AG10803 (cell line): ENCODE data around the gene MRPL54.

Experiments used
- DNase-seq: peaks from one replicate; pipeline ENCODE4 v3.0.0; 2010; ENCODE audit warnings: low read depth
- H3K4me3 ChIP-seq: 2 replicates; pipeline ENCODE4 v1.5.1; 2011; ENCODE audit warnings: mild to moderate bottlenecking, low read length, control low read depth
- TF ChIP-seq, protein P1 (sequence below): conservative IDR thresholded peaks from 2 replicates; pipeline ENCODE4 v1.5.1; 2011; ENCODE audit warnings: mild to moderate bottlenecking, low read length, control low read depth, inconsistent platforms

The MRPL54 gene

DNA sequence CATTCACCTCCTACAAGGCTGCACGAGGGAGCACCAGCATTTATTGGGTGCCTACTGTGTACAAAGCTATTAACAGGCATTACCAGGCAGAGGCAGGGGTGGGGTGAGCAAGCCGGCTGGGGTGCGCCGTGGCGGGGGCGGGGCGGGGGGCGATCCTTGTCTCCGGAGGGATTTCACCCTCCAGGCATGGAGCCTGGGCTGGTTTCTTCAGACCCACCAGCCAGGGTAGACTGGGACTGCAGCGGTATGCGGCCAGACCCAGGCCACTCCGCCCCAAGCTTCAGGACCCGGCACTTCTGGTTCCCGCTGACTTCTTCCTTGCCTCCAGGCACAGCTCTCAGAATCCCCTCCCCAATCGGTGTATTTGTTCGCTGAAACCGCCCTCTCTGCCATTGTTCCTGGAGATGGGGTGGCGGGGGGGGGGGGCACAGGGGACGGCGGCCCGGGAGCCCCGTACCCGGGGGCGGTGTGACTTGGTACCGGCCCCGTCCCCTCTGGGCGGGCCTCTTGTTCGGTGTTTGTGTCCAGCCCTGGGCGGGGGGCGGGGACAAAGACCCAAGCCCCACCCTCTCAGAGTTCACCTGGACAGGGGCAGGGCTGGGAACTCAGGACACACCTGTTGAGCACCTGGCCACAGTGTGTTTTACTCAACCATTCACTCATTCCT, 39.9 kb upstream of the MRPL54 start:
- TF ChIP-seq, protein P1, sequence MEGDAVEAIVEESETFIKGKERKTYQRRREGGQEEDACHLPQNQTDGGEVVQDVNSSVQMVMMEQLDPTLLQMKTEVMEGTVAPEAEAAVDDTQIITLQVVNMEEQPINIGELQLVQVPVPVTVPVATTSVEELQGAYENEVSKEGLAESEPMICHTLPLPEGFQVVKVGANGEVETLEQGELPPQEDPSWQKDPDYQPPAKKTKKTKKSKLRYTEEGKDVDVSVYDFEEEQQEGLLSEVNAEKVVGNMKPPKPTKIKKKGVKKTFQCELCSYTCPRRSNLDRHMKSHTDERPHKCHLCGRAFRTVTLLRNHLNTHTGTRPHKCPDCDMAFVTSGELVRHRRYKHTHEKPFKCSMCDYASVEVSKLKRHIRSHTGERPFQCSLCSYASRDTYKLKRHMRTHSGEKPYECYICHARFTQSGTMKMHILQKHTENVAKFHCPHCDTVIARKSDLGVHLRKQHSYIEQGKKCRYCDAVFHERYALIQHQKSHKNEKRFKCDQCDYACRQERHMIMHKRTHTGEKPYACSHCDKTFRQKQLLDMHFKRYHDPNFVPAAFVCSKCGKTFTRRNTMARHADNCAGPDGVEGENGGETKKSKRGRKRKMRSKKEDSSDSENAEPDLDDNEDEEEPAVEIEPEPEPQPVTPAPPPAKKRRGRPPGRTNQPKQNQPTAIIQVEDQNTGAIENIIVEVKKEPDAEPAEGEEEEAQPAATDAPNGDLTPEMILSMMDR, result no peak
- no peak for DNase-seq
- H3K4me3 ChIP-seq, result no peak overlapping the region

- DNase-seq, result no peak
- TF ChIP-seq, protein P1, result no peak
- H3K4me3 ChIP-seq, result no peak overlapping the region
These were observed 39.4 kb upstream of the MRPL54 start for GRCh38 chr19:3723110-3723488.

GRCh38 chr19:3723883-3724282, 38.6 kb upstream of the MRPL54 start:
- TF ChIP-seq, protein P1, result no peak
- no peak for DNase-seq
- H3K4me3 ChIP-seq, result no peak overlapping the region

DNA sequence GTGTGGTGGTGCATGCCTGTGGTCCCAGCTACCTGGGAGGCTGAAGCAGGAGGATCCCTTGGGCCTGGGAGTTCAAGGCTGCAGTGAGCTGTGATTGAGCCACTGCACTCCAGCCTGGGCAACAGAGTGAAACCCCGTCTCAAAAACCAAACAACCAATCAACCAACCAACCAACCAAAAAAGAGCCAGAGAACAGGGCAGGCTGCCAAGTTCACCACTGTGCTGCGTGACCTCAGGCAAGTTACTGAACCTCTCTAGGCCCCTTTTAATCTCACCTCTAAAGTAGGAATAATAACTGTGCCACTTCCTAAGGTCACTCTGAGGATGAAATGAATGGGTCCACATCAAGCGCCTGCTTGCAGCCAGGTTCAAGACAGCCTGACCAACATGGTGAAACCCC, 37.4 kb upstream of the MRPL54 start:
- DNase-seq, result no peak

GRCh38 chr19:3725640-3726310, 36.7 kb upstream of the MRPL54 start:
- TF ChIP-seq, protein P1, result no peak
- no peak overlapping the region for H3K4me3 ChIP-seq
- DNase-seq, result no peak

More for the DNA sequence above, 37.4 kb upstream of the MRPL54 start:
- TF ChIP-seq, protein P1, result no peak
- no peak overlapping the region for H3K4me3 ChIP-seq

GRCh38 chr19:3730457-3730958, 32.0 kb upstream of the MRPL54 start:
- H3K4me3 ChIP-seq, result no peak overlapping the region
- TF ChIP-seq, protein P1, result no peak
- no peak for DNase-seq

DNA sequence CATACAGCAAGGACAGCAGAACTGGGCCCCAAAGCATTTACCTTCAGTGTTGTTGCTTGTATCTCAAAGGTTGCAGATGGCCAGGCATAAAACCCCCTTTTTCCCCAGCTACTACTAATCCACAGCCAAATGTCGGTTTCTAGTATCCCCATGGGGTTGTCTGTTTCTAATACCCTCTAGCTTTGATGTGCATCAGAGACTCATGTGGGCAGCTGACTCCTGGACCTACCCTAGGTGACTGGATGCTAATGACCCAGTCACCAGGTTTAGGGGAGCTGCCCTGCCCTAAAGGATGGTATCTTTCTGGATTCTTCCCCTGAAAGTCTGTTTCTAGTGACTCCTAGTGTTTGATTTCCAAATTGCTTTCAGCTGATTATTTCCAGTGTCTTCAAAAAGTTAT, 30.4 kb upstream of the MRPL54 start:
- TF ChIP-seq, protein P1, result no peak
- H3K4me3 ChIP-seq, result no peak overlapping the region
- no peak for DNase-seq
